Stimulated activated CD8-positive, alpha-beta memory T cell treated with anti-CD3 and anti-CD28 coated beads, Interleukin-12 subunit alpha, Interleukin-12 subunit beta, amount 100 ng/mL, for 24 hours (primary cell): ENCODE results near the gene SHANK3.

Experiments used
- DNase-seq: peaks from one replicate; pipeline ENCODE4 v3.0.0-alpha.2; 2020; ENCODE audit errors: extremely low read depth

SHANK3 gene

DNA sequence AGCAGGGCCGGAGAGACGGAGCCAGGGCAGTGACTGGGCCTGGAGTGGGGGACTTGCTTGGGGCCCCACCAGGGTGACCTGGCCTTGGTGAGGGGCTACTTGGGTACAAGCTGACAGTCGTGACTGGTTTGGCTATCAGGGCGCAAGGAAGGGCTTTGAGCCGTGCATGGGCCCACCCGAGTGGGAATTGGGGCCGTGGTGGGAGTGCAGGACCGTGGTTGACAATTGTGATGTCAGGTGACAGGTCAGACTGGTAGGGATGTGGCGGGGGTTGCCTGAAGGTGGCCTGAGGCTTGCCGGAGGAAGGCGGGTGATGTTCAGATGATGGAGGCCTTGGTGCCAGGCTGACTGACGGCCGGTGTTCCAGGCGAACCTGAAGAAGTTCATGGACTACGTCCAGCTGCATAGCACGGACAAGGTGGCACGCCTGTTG is 5.6 kb downstream of the SHANK3 start:
- DNase-seq = no peak

DNA sequence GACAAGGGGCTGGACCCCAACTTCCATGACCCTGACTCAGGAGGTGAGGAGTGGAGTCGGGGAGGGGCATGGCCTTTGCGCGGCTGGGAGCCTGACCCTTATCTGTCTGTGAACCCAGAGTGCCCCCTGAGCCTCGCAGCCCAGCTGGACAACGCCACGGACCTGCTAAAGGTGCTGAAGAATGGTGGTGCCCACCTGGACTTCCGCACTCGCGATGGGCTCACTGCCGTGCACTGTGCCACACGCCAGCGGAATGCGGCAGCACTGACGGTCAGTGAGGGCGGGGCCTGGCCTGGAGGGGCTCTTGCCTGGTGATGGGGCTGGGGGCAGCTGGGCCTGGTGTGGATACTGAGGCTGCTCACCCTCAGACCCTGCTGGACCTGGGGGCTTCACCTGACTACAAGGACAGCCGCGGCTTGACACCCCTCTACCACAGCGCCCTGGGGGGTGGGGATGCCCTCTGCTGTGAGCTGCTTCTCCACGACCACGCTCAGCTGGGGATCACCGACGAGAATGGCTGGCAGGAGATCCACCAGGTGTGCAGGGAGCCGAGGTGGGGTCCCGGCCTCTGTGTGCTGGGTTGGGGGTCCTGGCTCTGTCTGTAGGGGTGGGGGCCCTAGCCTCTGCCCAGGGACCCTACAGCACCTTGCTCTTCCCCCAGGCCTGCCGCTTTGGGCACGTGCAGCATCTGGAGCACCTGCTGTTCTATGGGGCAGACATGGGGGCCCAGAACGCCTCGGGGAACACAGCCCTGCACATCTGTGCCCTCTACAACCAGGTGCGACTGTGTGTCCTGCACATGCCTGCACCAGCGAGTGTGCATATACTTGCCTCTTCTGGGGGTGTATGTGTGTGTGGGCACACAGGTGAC is 6.3 kb downstream of the SHANK3 start:
- no peak for DNase-seq

DNA sequence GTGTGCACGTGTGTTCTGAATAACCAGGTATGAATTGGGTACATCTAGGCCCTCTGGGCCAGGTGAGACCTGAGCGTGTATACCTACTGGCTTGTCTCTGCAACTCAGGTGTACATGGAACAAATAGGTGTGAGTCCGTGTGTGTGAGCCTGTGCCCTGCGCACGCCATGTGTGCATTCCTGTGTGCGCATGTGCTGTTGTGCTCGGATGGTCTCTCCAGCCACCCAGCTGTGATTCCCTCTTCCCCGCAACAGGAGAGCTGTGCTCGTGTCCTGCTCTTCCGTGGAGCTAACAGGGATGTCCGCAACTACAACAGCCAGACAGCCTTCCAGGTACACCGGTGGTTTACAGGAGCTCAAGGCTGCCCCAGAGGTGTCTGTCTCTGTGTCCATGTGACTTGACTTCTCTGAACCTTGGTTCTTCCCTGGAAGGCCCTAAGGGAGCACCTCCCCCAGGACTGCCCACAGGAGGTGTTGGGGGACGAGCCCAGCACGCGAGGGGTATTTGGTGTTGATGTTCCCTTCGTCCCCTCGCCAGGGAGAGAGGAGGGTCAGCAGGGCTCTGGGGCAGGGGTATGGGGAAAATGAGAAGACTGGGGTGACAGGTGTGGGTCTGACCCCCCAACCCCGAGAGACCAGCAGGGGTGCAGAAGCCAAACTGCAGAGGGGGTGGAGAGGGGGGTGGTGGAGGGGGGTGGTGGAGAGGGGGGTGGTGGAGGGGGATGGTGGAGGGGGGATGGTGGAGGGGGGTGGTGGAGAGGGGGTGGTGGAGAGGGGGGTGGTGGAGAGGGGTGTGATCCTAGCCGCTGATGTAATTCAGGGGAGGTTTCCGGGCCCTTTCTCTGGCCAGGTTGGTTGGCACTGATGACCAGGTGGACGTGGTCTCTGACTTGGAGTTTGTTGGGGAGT is 10.7 kb downstream of the SHANK3 start:
- DNase-seq = no peak

DNA sequence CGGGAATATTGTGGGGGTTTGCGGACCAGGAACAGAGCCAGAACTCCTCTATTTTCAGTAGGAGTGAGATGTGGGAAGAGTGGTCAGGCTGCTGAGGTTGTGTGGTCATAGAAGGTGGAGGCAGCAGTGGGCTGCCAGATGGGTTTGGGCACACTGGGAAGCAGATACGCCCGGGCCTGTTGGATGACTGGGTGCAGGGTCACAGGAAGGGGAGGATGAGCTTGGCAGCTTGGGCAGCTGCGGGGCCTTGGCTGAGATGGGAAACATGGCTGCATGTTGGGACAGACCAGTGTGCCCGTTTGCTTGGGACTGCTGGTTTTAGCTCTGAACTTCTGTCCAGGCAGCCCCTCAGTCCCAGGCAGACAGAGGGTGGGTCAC is 11.4 kb downstream of the SHANK3 start:
- no peak for DNase-seq

GRCh38 chr22:50684501-50684900 is 11.9 kb downstream of the SHANK3 start:
- DNase-seq = no peak

GRCh38 chr22:50684986-50685385 is 12.4 kb downstream of the SHANK3 start:
- DNase-seq = no peak

DNA sequence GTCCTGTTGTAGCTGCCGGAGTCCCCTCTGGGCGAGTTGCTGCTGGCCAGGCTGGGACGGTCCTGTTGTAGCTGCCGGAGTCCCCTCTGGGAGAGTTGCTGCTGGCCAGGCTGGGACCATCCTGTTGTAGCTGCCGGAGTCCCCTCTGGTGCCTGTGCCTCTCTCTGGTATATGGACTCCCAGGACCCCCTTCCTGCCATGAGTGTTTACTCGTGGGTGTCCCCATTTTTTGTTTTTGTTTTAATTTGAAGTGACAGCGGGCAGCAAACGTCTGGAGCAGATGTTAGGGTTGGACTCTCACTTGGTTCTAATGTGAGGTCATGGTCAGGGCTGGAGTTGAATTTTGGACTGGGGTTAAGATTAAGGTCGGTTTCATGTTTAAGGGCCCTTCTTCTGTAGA is 14.2 kb downstream of the SHANK3 start:
- no peak for DNase-seq

DNA sequence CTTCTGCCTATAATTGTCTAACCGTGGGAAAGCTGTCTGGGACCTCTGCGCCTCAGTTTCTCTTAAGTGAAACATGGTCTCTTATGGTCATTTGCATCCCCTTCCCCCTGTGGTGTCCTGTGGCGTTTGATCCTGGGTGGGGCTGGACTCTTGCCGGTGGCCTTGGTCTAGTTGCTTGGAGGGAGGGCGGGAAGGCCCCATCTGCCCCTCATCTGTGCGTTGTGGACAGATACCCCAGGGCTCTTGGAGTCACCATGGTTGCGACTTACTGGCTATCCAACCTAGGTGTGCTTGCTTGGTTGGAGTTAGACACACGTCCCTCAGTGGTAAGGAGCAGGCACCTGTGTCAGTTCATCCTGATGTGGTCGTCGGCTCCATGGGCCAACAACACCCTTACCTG is 15.2 kb downstream of the SHANK3 start:
- DNase-seq = no peak

DNA sequence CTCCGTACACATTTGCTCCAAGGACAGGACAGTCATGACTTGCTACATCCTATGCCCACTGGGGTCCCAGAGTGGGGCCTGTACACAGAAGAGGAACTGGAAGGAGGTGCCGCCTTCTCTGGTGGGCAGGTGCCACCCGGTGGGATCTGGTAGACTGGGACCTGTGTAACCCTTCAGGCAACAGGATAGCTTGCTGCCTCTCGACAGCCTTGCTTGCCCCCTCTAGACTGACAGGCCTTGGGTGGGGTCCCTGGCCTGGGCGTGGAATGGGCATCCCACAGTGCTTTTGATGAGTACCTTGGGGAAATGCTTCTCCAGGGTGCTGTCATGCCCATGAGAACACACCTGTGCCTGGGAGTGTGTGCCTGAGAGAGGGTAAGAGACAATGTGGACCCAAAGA is 15.8 kb downstream of the SHANK3 start:
- DNase-seq = no peak

DNA sequence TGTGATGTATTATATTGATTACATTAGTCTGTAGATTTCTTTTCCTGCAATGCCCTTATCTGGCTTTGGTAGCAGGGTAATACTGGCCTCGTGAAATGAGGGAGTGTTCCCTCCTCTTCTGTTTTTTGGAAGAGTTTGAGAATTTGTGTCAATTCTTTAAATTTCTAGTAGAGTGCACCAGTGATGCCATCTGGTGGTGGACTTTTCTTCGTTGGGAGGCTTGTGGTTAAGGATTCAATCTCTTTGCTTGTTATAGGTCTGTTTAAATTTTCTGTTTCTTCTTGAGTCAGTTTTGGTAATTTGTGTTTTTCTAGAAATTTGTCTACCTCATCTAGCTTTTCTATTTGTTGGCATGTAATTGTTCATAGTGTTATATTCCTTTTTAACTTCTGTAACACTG is 18.9 kb downstream of the SHANK3 start:
- no peak for DNase-seq

DNA sequence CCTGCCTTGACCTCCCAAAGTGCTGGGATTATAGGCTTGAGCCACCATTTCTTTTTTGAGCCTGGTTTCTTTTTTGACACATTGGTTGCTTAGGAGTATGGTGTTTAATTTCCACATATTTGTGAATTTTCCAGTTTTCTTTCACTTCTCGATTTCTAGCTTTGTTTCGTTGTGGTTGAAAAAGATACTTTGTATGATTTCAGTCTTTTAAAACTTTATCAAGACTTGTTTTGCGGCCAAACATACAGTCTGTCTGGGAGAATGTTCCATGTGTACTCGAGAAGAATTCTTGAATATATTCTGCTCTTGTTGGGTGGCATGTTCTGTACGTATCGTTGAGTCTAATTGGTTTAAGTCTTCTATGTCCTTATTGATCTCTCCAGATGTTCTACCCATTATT is 20.8 kb downstream of the SHANK3 start:
- no peak for DNase-seq

GRCh38 chr22:50694099-50694605 is 21.5 kb downstream of the SHANK3 start:
- no peak for DNase-seq

GRCh38 chr22:50694766-50695420 is 22.3 kb downstream of the SHANK3 start:
- no peak for DNase-seq

GRCh38 chr22:50695421-50696250 is 23.0 kb downstream of the SHANK3 start:
- no peak for DNase-seq

DNA sequence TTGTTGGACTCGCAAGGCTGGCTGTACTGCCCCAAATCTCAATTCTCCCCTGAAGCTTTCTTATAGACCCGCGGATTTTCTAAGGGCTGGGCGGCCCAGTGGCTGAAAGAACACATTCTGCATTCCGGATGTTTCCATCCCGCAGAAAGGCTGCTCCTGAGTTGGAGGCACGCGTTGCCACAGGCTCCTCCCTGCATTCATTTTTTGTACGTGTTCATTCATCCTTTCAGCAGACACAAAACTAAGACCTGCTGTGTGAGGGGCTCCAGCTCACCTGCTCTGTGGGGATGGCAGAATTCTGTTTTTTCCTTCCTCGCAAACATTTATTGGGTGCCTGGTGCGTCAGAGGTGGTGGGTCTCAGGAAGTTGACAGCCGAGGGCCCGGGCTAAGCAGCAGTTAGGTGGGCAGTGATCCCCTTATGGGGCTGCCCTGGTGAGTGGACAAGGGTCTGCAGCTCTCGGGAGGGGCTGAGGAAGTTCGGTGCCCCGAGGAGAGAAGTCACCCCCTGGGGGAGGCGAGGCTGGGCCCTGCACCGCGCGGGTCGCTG is 23.7 kb downstream of the SHANK3 start:
- no peak for DNase-seq

GRCh38 chr22:50696799-50697561 is 24.4 kb downstream of the SHANK3 start:
- no peak for DNase-seq

- DNase-seq = no peak
These were observed 25.3 kb downstream of the SHANK3 start for GRCh38 chr22:50697667-50698506.

GRCh38 chr22:50698546-50698945 is 25.9 kb downstream of the SHANK3 start:
- DNase-seq = no peak
